GM12878 (cell line): Measurements from ENCODE around the gene LARGE1. TPM values are rescaled to one million over a fixed set of nuclear protein-coding genes. Genes with fewer than 3 reads are reported as not detected.
A peak's percentile ranks its signal among the peaks of the same experiment; 100 is the strongest.

Experiments used
- BHLHE40 ChIP-seq, 2 experiments: fragments of 450-650 bp in 1 of 2; IDR thresholded peaks; 2 replicates each; pipeline ENCODE4 v1.6.1; 2011 to 2017; ENCODE audit warnings: low read depth in 2 of 2, borderline replicate concordance in 1 of 2, improper control_type of control experiment in 1 of 2, low read length in 1 of 2, mild to moderate bottlenecking in 1 of 2
- CBX3 ChIP-seq: fragments of 200-600 bp; sonication (generic); IDR thresholded peaks from 2 replicates; pipeline ENCODE4 v1.6.1; 2016; ENCODE audit warnings: low read depth, borderline replicate concordance
- IKZF1 ChIP-seq: fragments of 450-650 bp; conservative IDR thresholded peaks from 2 replicates; pipeline ENCODE4 v1.6.1; 2017; ENCODE audit warnings: antibody characterized with exemption, mild to moderate bottlenecking
- KLF5 ChIP-seq: fragments of 450-650 bp; IDR thresholded peaks from 2 replicates; pipeline ENCODE4 v1.6.1; 2014; ENCODE audit warnings: mild to moderate bottlenecking; ENCODE audit not compliant: partially characterized antibody
- MEF2A ChIP-seq: IDR thresholded peaks from 2 replicates; pipeline ENCODE4 v1.6.1; 2011; ENCODE audit warnings: low read depth, mild to moderate bottlenecking, low read length, moderate library complexity; ENCODE audit not compliant: insufficient read depth
- PAX8 ChIP-seq: fragments of 450-650 bp; IDR thresholded peaks from 2 replicates; pipeline ENCODE4 v1.6.1; 2017; ENCODE audit warnings: mild to moderate bottlenecking, moderate library complexity
- PKNOX1 ChIP-seq: fragments of 450-650 bp; IDR thresholded peaks from 2 replicates; pipeline ENCODE4 v1.6.1; 2016; ENCODE audit warnings: mild to moderate bottlenecking
- POLR2AphosphoS2 ChIP-seq: IDR thresholded peaks from 2 replicates; pipeline ENCODE4 v1.6.1; 2011; ENCODE audit warnings: low read depth, mild to moderate bottlenecking, low read length, improper control_type of control experiment, moderate library complexity
- POLR2AphosphoS5 ChIP-seq: IDR thresholded peaks from 2 replicates; pipeline ENCODE4 v1.6.1; 2011; ENCODE audit warnings: mild to moderate bottlenecking, low read length, inconsistent platforms
- RELB ChIP-seq: fragments of 450-650 bp; IDR thresholded peaks from 2 replicates; pipeline ENCODE4 v1.6.1; 2017; ENCODE audit warnings: low read depth, mild to moderate bottlenecking, moderate library complexity
- SKIL ChIP-seq: fragments of 450-650 bp; IDR thresholded peaks from 2 replicates; pipeline ENCODE4 v1.6.1; 2017; ENCODE audit warnings: mild to moderate bottlenecking, low read depth, inconsistent platforms; ENCODE audit not compliant: poor library complexity, severe bottlenecking
- SP1 ChIP-seq: IDR thresholded peaks from one replicate; pipeline ENCODE4 v1.6.1; 2011; ENCODE audit warnings: low read depth, low read length
- SUPT20H ChIP-seq: IDR thresholded peaks from 2 replicates; pipeline ENCODE4 v1.6.1; 2011; ENCODE audit warnings: low read depth, mild to moderate bottlenecking, low read length, moderate library complexity, borderline replicate concordance; ENCODE audit not compliant: control insufficient read depth
- ZNF217 ChIP-seq: fragments of 450-650 bp; IDR thresholded peaks from 2 replicates; pipeline ENCODE4 v1.6.1; 2017; ENCODE audit warnings: antibody characterized with exemption, mild to moderate bottlenecking
- ZNF274 ChIP-seq: IDR thresholded peaks from one replicate; pipeline ENCODE4 v1.8.0; 2011; ENCODE audit not compliant: insufficient read length, insufficient read depth
- ZNF687 ChIP-seq: fragments of 450-650 bp; IDR thresholded peaks from 2 replicates; pipeline ENCODE4 v1.6.1; 2017; ENCODE audit warnings: mild to moderate bottlenecking, moderate library complexity
- ZSCAN29 ChIP-seq: fragments of 450-650 bp; IDR thresholded peaks from 2 replicates; pipeline ENCODE4 v1.6.1; 2017; ENCODE audit warnings: mild to moderate bottlenecking, moderate library complexity
- polyA plus RNA-seq, 11 experiments: library from polyadenylated mRNA; depleted of rRNA in 4 of 11; unstranded in 6 of 11; stranded (reverse) in 5 of 11; fragments of >200 nt; fragmentation: Nextera tagmentation in 4 of 11; fragmentation: Illumina TruSeq in 1 of 11; extraction: Ambion mirVana in 4 of 11; extraction: Trizol in 1 of 11; gene quantifications; 1 replicate in 1 of 11; 2 replicates in 10 of 11; pipeline versions ENCODE4 v1.2.1 to v1.2.3, GENCODE V29; 2011 to 2016; ENCODE audit warnings: inconsistent platforms in 2 of 11, missing spikeins in 2 of 11, low read depth in 1 of 11
- total RNA-seq, 4 experiments: library from RNA; depleted of rRNA in 3 of 4; stranded (reverse); fragments of >200 nt in 3 of 4; fragmentation: Illumina TruSeq in 1 of 4; extraction: Trizol in 1 of 4; gene quantifications; 2 replicates each; pipeline versions ENCODE4 v1.2.1 to v1.2.3, GENCODE V29; 2013 to 2021

Gene LARGE1
- total and polyA plus RNA-seq, 10 of the 15 experiments (the other 5 are each of a cell fraction or from before 2014, with no cell fraction given): 3.2 to 41.4 (median 17.3) TPM

GRCh38 chr22:33274214-33275072 is 645.8 kb downstream of the LARGE1 start (continued):
- TF ChIP-seq BHLHE40 (IDR thresholded peaks at IDR 0.05; ENCODE audit: borderline replicate concordance in 1 of 2, low read depth in 2 of 2, low read length in 1 of 2) (no peak), PAX8 (no peak), IKZF1 (no peak), KLF5 (no peak), SP1 (no peak), POLR2AphosphoS5 (no peak), PKNOX1 (no peak), POLR2AphosphoS2 (no peak), SUPT20H (no peak), RELB (no peak), ZNF687 (peak; percentile 38; the same call in 1 of the 2 replicates), ZNF274 (no peak), ZNF217 (no peak), SKIL (no peak), MEF2A (no peak), CBX3 (no peak), ZSCAN29 (no peak)
